HG02938 (cell line): Measurements from ENCODE around the gene MLC1.

Experiments used
- ATAC-seq: cut with Tn5 transposase; IDR thresholded peaks from one replicate; pipeline ENCODE4 v1.9.1; 2021; ENCODE audit warnings: mild to moderate bottlenecking, moderate library complexity; ENCODE audit not compliant: unreplicated experiment

MLC1 gene

GRCh38 chr22:50058906-50059880 is 26.0 kb downstream of the MLC1 start:
- ATAC-seq: no peak

GRCh38 chr22:50058061-50058905 is 26.9 kb downstream of the MLC1 start, which contains the start of gene TTLL8:
Gene TTLL8 (minus strand): TSS chr22:50058298.
- ATAC-seq: no peak

GRCh38 chr22:50057278-50058060 is 27.8 kb downstream of the MLC1 start:
- ATAC-seq: no peak

- no peak for ATAC-seq
Observed at GRCh38 chr22:50056214-50056972, 28.8 kb downstream of the MLC1 start.

- ATAC-seq: no peak
Observed at GRCh38 chr22:50053861-50054260, 31.4 kb downstream of the MLC1 start.

GRCh38 chr22:50051930-50052329 is 33.3 kb downstream of the MLC1 start:
- no peak for ATAC-seq

- no peak for ATAC-seq
Observed at GRCh38 chr22:50049299-50050195, 35.7 kb downstream of the MLC1 start.

- no peak for ATAC-seq
Observed at GRCh38 chr22:50048836-50049235, 36.4 kb downstream of the MLC1 start.

- no peak for ATAC-seq
Observed at GRCh38 chr22:50048061-50048765, 37.0 kb downstream of the MLC1 start.

GRCh38 chr22:50047346-50047745 is 37.9 kb downstream of the MLC1 start:
- no peak for ATAC-seq

GRCh38 chr22:50046481-50047245 is 38.6 kb downstream of the MLC1 start:
- ATAC-seq: no peak

- no peak for ATAC-seq
Observed at GRCh38 chr22:50046019-50046415, 39.2 kb downstream of the MLC1 start.

GRCh38 chr22:50045211-50046018 is 39.8 kb downstream of the MLC1 start:
- ATAC-seq: no peak

GRCh38 chr22:50044485-50045118 is 40.6 kb downstream of the MLC1 start:
- no peak for ATAC-seq

GRCh38 chr22:50041361-50042065 is 43.7 kb downstream of the MLC1 start:
- no peak for ATAC-seq

- no peak for ATAC-seq
Observed at GRCh38 chr22:50040717-50041116, 44.5 kb downstream of the MLC1 start.
